Measurements from ENCODE around the gene DNPEP.

Gene DNPEP

DNA sequence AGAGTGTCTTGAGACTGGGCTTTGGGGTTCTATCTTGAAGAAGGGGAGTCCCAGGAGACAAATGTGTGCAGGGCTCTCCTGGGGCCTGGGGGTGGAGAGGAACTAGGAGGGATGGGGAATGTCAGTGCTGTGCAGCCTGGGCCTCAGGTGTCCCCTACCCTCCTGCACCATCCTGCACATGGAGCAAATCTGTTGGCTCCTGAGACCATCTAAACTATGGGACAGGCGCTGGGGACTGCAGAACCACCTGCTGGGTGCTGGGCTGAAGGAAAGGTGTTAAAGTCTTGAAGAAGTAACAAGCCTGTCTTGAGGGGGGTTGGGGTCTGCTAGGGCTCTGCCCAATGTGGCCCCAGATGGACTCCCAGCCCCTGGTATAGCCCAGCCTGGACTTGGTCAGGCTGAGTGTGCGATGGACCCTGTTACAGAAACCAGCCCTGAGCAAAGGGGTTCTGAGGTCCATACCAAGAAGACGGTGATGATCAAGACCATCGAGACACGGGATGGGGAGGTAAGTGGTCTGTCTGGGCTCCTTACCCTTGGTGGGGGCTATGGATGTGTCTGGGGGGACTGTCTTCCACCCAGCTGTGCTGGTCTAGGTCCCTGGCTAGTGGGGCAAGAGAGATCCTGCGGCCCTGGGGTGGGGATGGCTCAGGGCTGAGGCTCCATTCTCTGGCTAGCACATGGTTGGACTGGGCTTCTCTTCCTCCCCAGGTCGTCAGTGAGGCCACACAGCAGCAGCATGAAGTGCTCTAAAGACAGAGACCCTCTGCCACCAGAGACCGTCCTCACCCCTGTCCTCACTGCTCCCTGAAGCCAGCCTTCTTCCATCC lies 37.7 kb upstream of the DNPEP start:
- no peak overlapping the region for H3K27ac ChIP-seq (ENCODE audit: poor library complexity, severe bottlenecking)
- no peak overlapping the region for H3K4me3 ChIP-seq (ENCODE audit: severe bottlenecking)
- TF ChIP-seq, protein P1, sequence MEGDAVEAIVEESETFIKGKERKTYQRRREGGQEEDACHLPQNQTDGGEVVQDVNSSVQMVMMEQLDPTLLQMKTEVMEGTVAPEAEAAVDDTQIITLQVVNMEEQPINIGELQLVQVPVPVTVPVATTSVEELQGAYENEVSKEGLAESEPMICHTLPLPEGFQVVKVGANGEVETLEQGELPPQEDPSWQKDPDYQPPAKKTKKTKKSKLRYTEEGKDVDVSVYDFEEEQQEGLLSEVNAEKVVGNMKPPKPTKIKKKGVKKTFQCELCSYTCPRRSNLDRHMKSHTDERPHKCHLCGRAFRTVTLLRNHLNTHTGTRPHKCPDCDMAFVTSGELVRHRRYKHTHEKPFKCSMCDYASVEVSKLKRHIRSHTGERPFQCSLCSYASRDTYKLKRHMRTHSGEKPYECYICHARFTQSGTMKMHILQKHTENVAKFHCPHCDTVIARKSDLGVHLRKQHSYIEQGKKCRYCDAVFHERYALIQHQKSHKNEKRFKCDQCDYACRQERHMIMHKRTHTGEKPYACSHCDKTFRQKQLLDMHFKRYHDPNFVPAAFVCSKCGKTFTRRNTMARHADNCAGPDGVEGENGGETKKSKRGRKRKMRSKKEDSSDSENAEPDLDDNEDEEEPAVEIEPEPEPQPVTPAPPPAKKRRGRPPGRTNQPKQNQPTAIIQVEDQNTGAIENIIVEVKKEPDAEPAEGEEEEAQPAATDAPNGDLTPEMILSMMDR (IDR thresholded peaks at IDR 0.05; ENCODE audit: poor library complexity, severe bottlenecking) = no peak
- H3K36me3 ChIP-seq (ENCODE audit: low read depth) = no peaks in the 10 kb centered on the region
- DNase-seq (ENCODE audit: low spot score) = no peak
- no peaks in the 10 kb centered on the region for H3K27me3 ChIP-seq (ENCODE audit: insufficient read depth, poor library complexity, severe bottlenecking)
- no peaks in the 10 kb centered on the region for H3K4me1 ChIP-seq (ENCODE audit: insufficient read depth, poor library complexity, severe bottlenecking)
- no peak for ATAC-seq (ENCODE audit: low read depth)
- H3K9me3 ChIP-seq (ENCODE audit: severe bottlenecking) = no peaks in the 10 kb centered on the region

DNA sequence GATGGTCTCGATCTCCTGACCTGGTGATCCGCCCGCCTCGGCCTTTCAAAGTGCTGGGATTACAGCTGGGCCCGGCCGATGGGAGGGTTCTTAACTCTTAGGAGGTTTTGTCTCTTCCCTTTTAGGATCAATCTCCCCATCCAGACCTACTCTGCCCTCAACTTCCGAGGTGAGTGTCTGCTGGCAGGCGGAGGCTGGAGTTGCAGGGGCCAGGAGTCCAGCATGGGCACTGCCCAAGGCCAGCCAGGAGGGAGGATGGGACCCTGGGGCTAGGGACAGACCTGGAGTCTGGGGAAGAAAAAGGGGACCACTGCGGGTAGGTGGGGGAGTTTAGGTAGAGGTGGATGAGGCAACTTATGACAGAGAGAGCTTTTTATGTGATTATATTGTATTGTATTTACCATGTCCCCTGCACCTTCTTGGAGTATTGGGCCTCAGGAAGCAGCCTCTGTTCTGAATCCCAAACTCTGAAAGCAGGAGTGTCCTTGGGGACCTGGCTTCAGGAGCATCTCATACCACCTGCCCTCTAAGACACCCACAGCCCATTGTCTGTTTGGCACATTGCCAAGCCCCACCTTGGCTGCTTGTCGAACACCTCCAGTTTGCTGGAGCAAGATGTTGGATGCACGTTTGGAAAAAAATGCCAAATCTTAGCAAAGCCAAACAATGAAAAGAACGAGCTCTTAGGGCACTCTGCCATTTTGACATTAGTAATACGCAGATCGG lies 36.1 kb upstream of the DNPEP start:
- ATAC-seq (ENCODE audit: low read depth) (no peak), DNase-seq (ENCODE audit: low spot score) (no peak)
- no peak overlapping the region for H3K27ac ChIP-seq (ENCODE audit: poor library complexity, severe bottlenecking)
- no peaks in the 10 kb centered on the region for H3K36me3 ChIP-seq (ENCODE audit: low read depth)
- peaks cover 3% of the 10 kb centered on the region for H3K27me3 ChIP-seq (ENCODE audit: insufficient read depth, poor library complexity, severe bottlenecking)
- TF ChIP-seq, protein P1 (IDR thresholded peaks at IDR 0.05; ENCODE audit: poor library complexity, severe bottlenecking) = no peak
- H3K4me1 ChIP-seq (ENCODE audit: insufficient read depth, poor library complexity, severe bottlenecking) = no peaks in the 10 kb centered on the region
- no peak overlapping the region for H3K4me3 ChIP-seq (ENCODE audit: severe bottlenecking)
- H3K9me3 ChIP-seq (ENCODE audit: severe bottlenecking) = no peaks in the 10 kb centered on the region

GRCh38 chr2:219422952-219423534 lies 35.3 kb upstream of the DNPEP start:
- H3K27ac ChIP-seq (ENCODE audit: poor library complexity, severe bottlenecking) = no peak overlapping the region
- peaks cover 11% of the 10 kb centered on the region for H3K27me3 ChIP-seq (ENCODE audit: insufficient read depth, poor library complexity, severe bottlenecking)
- TF ChIP-seq, protein P1 (IDR thresholded peaks at IDR 0.05; ENCODE audit: poor library complexity, severe bottlenecking) = no peak
- no peaks in the 10 kb centered on the region for H3K9me3 ChIP-seq (ENCODE audit: severe bottlenecking)
- ATAC-seq (ENCODE audit: low read depth) (no peak), DNase-seq (ENCODE audit: low spot score) (no peak)
- no peaks in the 10 kb centered on the region for H3K4me1 ChIP-seq (ENCODE audit: insufficient read depth, poor library complexity, severe bottlenecking)
- H3K36me3 ChIP-seq (ENCODE audit: low read depth) = no peaks in the 10 kb centered on the region
- H3K4me3 ChIP-seq (ENCODE audit: severe bottlenecking) = no peak overlapping the region

GRCh38 chr2:219421323-219421722 lies 33.6 kb upstream of the DNPEP start:
- Histone ChIP-seq H3K4me3 (ENCODE audit: severe bottlenecking) (no peak overlapping the region), H3K27me3 (ENCODE audit: insufficient read depth, poor library complexity, severe bottlenecking) (peaks cover 12% of the 10 kb centered on the region), H3K4me1 (ENCODE audit: insufficient read depth, poor library complexity, severe bottlenecking) (no peaks in the 10 kb centered on the region), H3K36me3 (ENCODE audit: low read depth) (no peaks in the 10 kb centered on the region), H3K27ac (ENCODE audit: poor library complexity, severe bottlenecking) (no peak overlapping the region), H3K9me3 (ENCODE audit: severe bottlenecking) (no peaks in the 10 kb centered on the region)
- ATAC-seq (ENCODE audit: low read depth) (no peak), DNase-seq (ENCODE audit: low spot score) (no peak)
- TF ChIP-seq, protein P1 (IDR thresholded peaks at IDR 0.05; ENCODE audit: poor library complexity, severe bottlenecking) = no peak

Data from RWPE2 (cell line).